NB4 (cell line): ENCODE measurements around the gene FAM193B.

Experiments used
- MYC ChIP-seq: IDR thresholded peaks from 2 replicates; pipeline ENCODE4 v1.6.1; 2011; ENCODE audit warnings: low read depth, low read length
- POLR2A ChIP-seq: IDR thresholded peaks from 2 replicates; pipeline ENCODE4 v1.6.1; 2011; ENCODE audit warnings: mild to moderate bottlenecking; ENCODE audit not compliant: insufficient read length; ENCODE audit errors: extremely low read depth
- TF ChIP-seq, protein P1 (sequence below): IDR thresholded peaks from one replicate; pipeline ENCODE4 v1.5.1; 2012; ENCODE audit warnings: low read depth, low read length

DNA sequence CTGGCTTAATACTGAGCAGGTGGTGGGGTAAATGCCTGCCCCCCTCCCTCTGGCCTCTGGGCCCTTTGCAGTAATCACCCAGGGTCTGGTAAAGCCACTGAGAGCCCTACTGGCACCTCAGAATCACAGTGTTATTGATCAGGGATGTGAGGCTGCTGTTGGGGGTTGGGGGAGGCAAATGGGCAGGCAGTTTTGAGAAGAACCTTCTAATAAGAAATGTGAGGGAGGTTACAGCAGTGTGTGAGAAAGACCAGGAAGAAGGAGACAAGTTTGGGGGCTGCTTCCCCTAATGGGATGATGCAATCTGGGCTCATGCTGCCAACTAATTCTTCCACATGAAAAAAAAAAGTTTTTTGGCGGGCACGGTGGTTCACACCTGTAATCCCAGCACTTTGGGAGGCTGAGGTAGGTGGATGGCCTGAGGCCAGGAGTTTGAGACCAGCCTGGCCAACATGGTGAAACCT is 42.4 kb upstream of the FAM193B start:
- TF ChIP-seq POLR2A (no peak), MYC (no peak)
- TF ChIP-seq, protein P1, sequence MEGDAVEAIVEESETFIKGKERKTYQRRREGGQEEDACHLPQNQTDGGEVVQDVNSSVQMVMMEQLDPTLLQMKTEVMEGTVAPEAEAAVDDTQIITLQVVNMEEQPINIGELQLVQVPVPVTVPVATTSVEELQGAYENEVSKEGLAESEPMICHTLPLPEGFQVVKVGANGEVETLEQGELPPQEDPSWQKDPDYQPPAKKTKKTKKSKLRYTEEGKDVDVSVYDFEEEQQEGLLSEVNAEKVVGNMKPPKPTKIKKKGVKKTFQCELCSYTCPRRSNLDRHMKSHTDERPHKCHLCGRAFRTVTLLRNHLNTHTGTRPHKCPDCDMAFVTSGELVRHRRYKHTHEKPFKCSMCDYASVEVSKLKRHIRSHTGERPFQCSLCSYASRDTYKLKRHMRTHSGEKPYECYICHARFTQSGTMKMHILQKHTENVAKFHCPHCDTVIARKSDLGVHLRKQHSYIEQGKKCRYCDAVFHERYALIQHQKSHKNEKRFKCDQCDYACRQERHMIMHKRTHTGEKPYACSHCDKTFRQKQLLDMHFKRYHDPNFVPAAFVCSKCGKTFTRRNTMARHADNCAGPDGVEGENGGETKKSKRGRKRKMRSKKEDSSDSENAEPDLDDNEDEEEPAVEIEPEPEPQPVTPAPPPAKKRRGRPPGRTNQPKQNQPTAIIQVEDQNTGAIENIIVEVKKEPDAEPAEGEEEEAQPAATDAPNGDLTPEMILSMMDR: no peak
